ENCODE measurements around the gene LRMDA. TPM values are rescaled to one million over a fixed set of nuclear protein-coding genes. Genes with fewer than 3 reads are reported as not detected.
A peak's percentile ranks its signal among the peaks of the same experiment; 100 is the strongest.

Gene LRMDA
- total and polyA plus RNA-seq, 12 donors: 30.7 to 132 (median 78.1) TPM

GRCh38 chr10:76036111-76036940, 604.9 kb downstream of the LRMDA start:
- intact Hi-C loops (cut with DNase I): loop anchor here (5.0 kb wide), 2 partner anchors 634 to 639 kb away; partner anchors contain the start of gene ZNF503 (in 1 of the 2)
- TF ChIP-seq, protein P1, sequence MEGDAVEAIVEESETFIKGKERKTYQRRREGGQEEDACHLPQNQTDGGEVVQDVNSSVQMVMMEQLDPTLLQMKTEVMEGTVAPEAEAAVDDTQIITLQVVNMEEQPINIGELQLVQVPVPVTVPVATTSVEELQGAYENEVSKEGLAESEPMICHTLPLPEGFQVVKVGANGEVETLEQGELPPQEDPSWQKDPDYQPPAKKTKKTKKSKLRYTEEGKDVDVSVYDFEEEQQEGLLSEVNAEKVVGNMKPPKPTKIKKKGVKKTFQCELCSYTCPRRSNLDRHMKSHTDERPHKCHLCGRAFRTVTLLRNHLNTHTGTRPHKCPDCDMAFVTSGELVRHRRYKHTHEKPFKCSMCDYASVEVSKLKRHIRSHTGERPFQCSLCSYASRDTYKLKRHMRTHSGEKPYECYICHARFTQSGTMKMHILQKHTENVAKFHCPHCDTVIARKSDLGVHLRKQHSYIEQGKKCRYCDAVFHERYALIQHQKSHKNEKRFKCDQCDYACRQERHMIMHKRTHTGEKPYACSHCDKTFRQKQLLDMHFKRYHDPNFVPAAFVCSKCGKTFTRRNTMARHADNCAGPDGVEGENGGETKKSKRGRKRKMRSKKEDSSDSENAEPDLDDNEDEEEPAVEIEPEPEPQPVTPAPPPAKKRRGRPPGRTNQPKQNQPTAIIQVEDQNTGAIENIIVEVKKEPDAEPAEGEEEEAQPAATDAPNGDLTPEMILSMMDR (IDR thresholded peaks at IDR 0.05): peak; percentile 89 to 97 (median 92)
- TF ChIP-seq POLR2A (IDR thresholded peaks at IDR 0.05): no peak
- Histone ChIP-seq H3K4me3 (peak overlapping the region in 1 of 4 donors; percentile 31), H3K4me1 (replicated peaks in 1 of 2) (peaks cover 0 to 18% of the 10 kb centered on the region in 2 donors), H3K27ac (peak overlapping the region in 2 of 5 donors; percentile 42 to 70), H3K9me3 (replicated peaks in 1 of 3) (peaks cover 0 to 11% (median 0%) of the 10 kb centered on the region in 3 donors), H3K27me3 (no peaks in the 10 kb centered on the region), H3K36me3 (replicated peaks in 1 of 2) (no peaks in the 10 kb centered on the region)
- WGBS, 4 donors: 23 to 34% (median 33%) methylated on average over 16 to 18 of the region's 18 CpGs
- DNase-seq: peak; percentile 73 to 91 (median 84)

DNA sequence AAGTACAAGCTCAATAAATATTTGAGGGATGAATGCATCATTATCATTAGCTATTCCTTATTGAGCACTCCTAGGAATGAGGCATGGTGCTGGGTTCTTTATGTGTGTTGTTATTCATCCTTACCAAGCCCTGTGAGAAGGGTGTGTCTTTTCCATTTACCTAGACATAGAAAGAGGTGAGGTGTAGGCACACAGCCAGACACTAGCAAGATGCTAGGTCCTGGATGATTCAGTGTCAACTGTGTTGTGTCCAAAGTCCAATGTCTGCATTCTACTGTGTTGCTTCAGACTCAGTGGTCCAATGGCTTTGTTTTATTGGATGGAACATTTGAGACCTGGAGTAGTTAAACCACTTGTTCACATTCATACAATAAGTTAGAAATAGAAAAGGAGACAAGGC, 605.5 kb downstream of the LRMDA start:
- intact Hi-C loops (cut with DNase I): loop anchor here (5.0 kb wide), 2 partner anchors 635 to 640 kb away; partner anchors contain the start of gene ZNF503 (in 1 of the 2)
- peaks cover 0 to 18% of the 10 kb centered on the region in 2 donors for H3K4me1 ChIP-seq (replicated peaks in 1 of 2)
- no peak overlapping the region for H3K4me3 ChIP-seq
- DNase-seq: no peak
- TF ChIP-seq POLR2A (IDR thresholded peaks at IDR 0.05): no peak
- TF ChIP-seq, protein P1 (IDR thresholded peaks at IDR 0.05): no peak
- H3K27ac ChIP-seq: peak overlapping the region in 1 of 5 donors; percentile 29
- H3K36me3 ChIP-seq (replicated peaks in 1 of 2): no peaks in the 10 kb centered on the region
- H3K27me3 ChIP-seq: no peaks in the 10 kb centered on the region
- H3K9me3 ChIP-seq (replicated peaks in 1 of 3): peaks cover 0 to 11% (median 0%) of the 10 kb centered on the region in 3 donors

DNA sequence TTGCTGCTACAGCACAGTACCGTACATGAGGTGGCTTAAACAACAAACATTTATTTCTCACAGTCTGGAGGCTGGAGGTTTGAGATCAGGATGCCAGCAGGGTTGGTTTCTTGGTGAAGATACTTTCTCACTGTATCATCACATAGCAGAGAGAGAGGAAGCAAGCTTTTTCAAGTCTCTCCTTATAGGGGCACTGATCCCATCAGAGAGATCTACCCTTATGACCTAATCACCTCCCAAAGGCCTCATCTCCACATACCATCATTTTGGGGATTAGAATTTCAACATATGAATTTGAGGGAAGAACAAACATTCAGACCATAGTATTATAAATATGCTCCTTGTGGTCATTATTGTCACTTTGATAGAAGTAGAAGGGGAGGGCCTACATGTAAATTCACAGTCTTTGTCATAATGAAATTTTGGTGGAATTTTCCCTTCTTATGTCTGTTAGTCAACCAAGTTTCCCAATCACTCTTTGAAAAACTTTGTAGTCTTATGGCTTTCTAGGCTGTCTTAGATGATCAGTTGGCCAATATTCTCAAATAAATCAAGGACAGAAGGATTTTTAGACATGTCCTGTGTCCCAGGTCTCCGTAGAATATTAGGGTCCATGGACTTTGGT, 606.2 kb downstream of the LRMDA start:
- whole genome bisulfite sequencing, 4 donors: 95 to 97% (median 97%) methylated on average over 2 of the region's 2 CpGs
- TF ChIP-seq POLR2A (IDR thresholded peaks at IDR 0.05): no peak
- TF ChIP-seq, protein P1 (IDR thresholded peaks at IDR 0.05): no peak
- no peak overlapping the region for H3K27ac ChIP-seq

GRCh38 chr10:76038696-76039095, 607.3 kb downstream of the LRMDA start:
- Histone ChIP-seq H3K4me1 (replicated peaks in 1 of 2) (peaks cover 0 to 18% of the 10 kb centered on the region in 2 donors), H3K9me3 (replicated peaks in 1 of 3) (peaks cover 0 to 11% (median 0%) of the 10 kb centered on the region in 3 donors), H3K36me3 (replicated peaks in 1 of 2) (no peaks in the 10 kb centered on the region), H3K27me3 (no peaks in the 10 kb centered on the region), H3K4me3 (no peak overlapping the region), H3K27ac (no peak overlapping the region)
- TF ChIP-seq, protein P1 (IDR thresholded peaks at IDR 0.05): no peak
- TF ChIP-seq POLR2A (IDR thresholded peaks at IDR 0.05): no peak
- no peak for DNase-seq
- intact Hi-C loops (cut with DNase I): loop anchor here (5.0 kb wide), 2 partner anchors 636 to 641 kb away; partner anchors contain the start of gene ZNF503 (in 1 of the 2)

More for the DNA sequence above, 606.2 kb downstream of the LRMDA start:
- Histone ChIP-seq H3K9me3 (replicated peaks in 1 of 3) (peaks cover 0 to 11% (median 0%) of the 10 kb centered on the region in 3 donors), H3K36me3 (replicated peaks in 1 of 2) (no peaks in the 10 kb centered on the region), H3K4me3 (no peak overlapping the region), H3K4me1 (replicated peaks in 1 of 2) (peaks cover 0 to 18% of the 10 kb centered on the region in 2 donors), H3K27me3 (no peaks in the 10 kb centered on the region)
- DNase-seq: no peak
- intact Hi-C loops (cut with DNase I): loop anchor here (5.0 kb wide), 2 partner anchors 635 to 640 kb away; partner anchors contain the start of gene ZNF503 (in 1 of the 2)

Measured in adrenal gland (tissue), 12 donors.